ENCODE results near the gene PAX7. TPM values are rescaled to one million over a fixed set of nuclear protein-coding genes. Genes with fewer than 3 reads are reported as not detected.

PAX7 gene
- total RNA-seq, 1 experiment from 2014 or later, result 0.15 TPM

GRCh38 chr1:18668750-18669404 is 38.2 kb downstream of the PAX7 start:
- Histone ChIP-seq H3K18ac (ENCODE audit: insufficient read length, low read depth, low read length) (no peak overlapping the region), H3K27ac (ENCODE audit: insufficient read length, low read depth, low read length) (no peak overlapping the region), H3K14ac (ENCODE audit: insufficient read depth, low read length) (no peak overlapping the region), H2BK15ac (ENCODE audit: low read depth, low read length) (no peak overlapping the region), H4K5ac (ENCODE audit: insufficient read length, low read depth, low read length) (no peak overlapping the region), H4K20me1 (ENCODE audit: control insufficient read depth, insufficient read depth, insufficient read length) (no peaks in the 10 kb centered on the region), H3T11ph (ENCODE audit: low read length) (no peak overlapping the region), H2BK5ac (ENCODE audit: insufficient read length, low read length) (no peak overlapping the region), H3K27me3 (ENCODE audit: insufficient read depth, low read length) (no peaks in the 10 kb centered on the region; the same call in 1 of the 2 replicates), H2BK12ac (ENCODE audit: insufficient read length, low read depth, low read length) (no peak overlapping the region), H4K91ac (ENCODE audit: insufficient read length, low read depth, low read length) (no peak overlapping the region), H3K23me2 (ENCODE audit: insufficient read length, low read depth, low read length, poor library complexity, severe bottlenecking) (no peaks in the 10 kb centered on the region), H2BK120ac (ENCODE audit: low read depth, low read length, poor library complexity, severe bottlenecking) (no peak overlapping the region), H2BK20ac (ENCODE audit: low read depth, low read length, poor library complexity, severe bottlenecking) (no peak overlapping the region), H3K9ac (ENCODE audit: extremely low read depth, insufficient read length, low read length) (no peak overlapping the region), H2AK5ac (ENCODE audit: insufficient read length, low read length) (no peak overlapping the region), H3K23ac (ENCODE audit: insufficient read length, low read depth, low read length) (no peak overlapping the region), H3K4ac (ENCODE audit: low read depth, low read length) (no peak overlapping the region), H3K9me3 (ENCODE audit: control insufficient read depth, low read depth, low read length) (no peaks in the 10 kb centered on the region), H3K79me2 (ENCODE audit: insufficient read depth, low read length) (no peaks in the 10 kb centered on the region), H2AFZ (ENCODE audit: low read length) (no peak overlapping the region), H3K79me1 (ENCODE audit: insufficient read depth, low read depth, low read length, poor library complexity, severe bottlenecking) (no peaks in the 10 kb centered on the region), H4K8ac (replicated peaks; ENCODE audit: insufficient read length, low read depth, low read length) (no peak overlapping the region), H3K4me1 (ENCODE audit: insufficient read depth, low read length) (no peaks in the 10 kb centered on the region), H3K4me2 (ENCODE audit: insufficient read depth, insufficient read length, low read length) (no peak overlapping the region), H3K56ac (ENCODE audit: insufficient read length, low read depth, low read length) (no peak overlapping the region)
- H3K4me1 Mint-ChIP-seq, result peaks cover 6 to 26% of the 10 kb centered on the region in 2 experiments
- H3K27ac Mint-ChIP-seq, result no peak overlapping the region; a peak in 1 of 7 replicates
- no peak for DNase-seq
- no peaks in the 10 kb centered on the region for H3K36me3 Mint-ChIP-seq (ENCODE audit: insufficient read depth in 1 of 3, low read depth in 3 of 3)
- no peak overlapping the region for H3K4me3 Mint-ChIP-seq
- no peaks in the 10 kb centered on the region for H3K9me3 Mint-ChIP-seq
- WGBS (ENCODE audit: extremely low coverage, insufficient read length, low lambda C conversion rate), result no CpG with 5 or more reads among the region's 4 CpGs
- H3K27me3 Mint-ChIP-seq (ENCODE audit: low read depth), result peaks cover 92% of the 10 kb centered on the region
- no peak for TF ChIP-seq CTCF (conservative IDR thresholded peaks at IDR 0.05)

Measured in H9 (cell line).